HG02885 (cell line): ENCODE measurements around the gene ATG7.
"Not testable (repeated sequence)": the region's sequence is repeated elsewhere in the genome, so short reads cannot be mapped to it uniquely, and the experiment has no call there.

Experiments used
- ATAC-seq: cut with Tn5 transposase; IDR thresholded peaks from one replicate; pipeline ENCODE4 v1.9.1; 2021; ENCODE audit warnings: mild to moderate bottlenecking; ENCODE audit not compliant: unreplicated experiment, poor library complexity

ATG7 gene

DNA sequence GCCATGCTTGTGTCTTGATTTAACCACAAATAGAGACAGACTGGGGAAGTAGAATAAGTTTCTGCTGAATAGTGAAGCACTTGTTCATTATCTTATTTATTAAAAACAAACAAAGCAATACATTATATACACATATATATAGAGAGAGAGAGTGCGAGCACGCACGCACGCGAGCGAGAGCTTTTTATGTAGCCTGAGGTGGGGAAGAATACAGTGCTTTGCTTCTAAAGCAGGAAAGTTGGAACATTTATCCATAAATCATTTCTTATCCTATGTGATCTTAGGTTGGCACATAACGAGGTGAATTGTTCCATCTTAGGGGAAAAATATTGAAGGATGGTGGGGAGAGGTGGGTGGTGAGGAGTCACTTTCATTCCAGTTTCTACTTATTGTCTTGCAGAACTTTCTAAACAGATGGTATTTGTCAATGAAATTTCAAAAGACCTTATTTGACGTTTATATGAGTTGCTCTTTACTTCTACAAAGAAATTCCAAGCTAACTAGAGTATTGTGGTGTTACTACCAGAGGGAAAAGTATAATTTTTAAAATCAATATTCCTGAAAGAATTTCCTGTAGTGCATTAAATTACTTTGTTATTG is 110.0 kb downstream of the ATG7 start:
- ATAC-seq, result no peak

DNA sequence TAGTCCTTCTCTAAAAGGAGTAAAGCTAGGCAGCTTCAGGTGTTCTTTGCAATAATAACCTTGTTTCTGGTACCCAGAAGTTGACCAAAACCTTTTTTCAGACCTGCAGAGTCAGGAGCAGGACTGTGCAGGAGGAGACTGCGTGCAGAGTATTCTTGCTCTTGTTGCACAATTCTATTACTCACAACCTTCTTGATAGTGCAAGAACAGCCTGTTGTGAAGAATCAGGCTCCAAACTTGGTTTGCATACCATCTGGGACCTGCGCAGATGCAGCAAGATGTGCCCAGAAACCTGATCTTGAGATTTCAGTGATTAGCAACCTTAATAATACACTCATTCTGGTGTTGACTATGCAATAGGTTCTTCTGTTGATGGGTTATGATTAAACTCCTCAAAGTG is 111.9 kb downstream of the ATG7 start:
- ATAC-seq, result no peak

DNA sequence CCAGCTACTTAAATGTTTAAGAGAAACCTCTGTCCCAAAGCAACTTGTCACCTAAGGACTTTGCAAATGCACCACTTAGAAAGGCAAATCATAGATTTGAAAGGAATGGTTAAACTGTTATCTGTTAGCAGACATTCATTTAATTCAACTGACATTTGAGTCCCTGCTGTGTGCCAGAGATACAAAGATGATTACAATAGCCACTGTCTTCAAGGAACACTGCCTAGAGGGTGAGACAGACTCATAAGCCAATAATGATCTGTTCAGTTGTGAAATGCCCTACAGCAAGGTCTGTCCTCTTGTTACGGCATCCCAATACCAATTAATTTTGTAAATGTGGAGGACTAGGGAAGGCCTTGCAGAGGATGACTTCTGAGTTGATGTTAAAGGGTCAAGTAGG is 113.1 kb downstream of the ATG7 start:
- ATAC-seq, result no peak

GRCh38 chr3:11385891-11386290 is 113.7 kb downstream of the ATG7 start:
- no peak for ATAC-seq

GRCh38 chr3:11386465-11387113 is 114.4 kb downstream of the ATG7 start:
- ATAC-seq, result no peak

- ATAC-seq, result no peak
Observed at GRCh38 chr3:11389386-11390268, 117.4 kb downstream of the ATG7 start.

- no peak for ATAC-seq
Observed at GRCh38 chr3:11390411-11391131, 118.4 kb downstream of the ATG7 start.

GRCh38 chr3:11391174-11391879 is 119.1 kb downstream of the ATG7 start:
- ATAC-seq, result no peak

DNA sequence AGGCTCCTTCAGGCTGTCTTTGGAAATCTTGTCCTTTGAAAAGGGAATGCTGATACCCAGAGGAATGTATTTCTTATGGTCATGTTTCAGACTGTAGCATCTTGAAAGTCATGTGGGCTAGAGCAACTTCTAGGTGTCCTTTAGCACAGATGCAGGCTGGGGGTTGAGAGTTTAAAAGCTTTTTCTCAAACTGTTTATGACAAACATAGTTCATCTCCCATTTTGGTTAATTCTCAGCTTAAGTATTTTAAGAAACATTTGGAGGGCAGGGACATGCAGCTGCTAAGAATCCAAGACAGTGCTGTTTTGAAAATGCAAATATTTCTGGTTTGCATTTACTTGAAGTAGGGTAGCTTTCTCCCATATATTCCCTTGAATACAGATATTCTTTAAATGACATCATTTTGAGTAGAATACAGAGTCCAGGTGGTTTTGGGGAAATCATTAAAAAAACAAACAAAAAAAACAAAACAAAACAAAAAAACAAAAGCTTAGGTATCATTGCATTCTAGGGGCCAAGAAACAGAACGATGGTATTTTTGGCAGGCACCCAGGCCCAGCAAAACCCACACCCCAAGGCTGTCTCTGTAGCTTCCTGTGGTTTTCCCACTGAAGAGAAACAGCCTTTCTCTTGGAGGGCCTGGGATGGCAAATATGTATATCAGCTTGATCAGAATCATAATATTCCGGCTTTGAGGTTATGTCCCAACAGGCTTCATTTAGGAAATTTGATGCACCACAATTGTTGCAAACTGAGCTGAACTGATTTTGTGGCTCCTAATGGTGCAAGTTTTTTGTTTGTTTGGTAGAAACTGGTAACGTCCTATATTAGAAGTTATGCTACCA is 120.0 kb downstream of the ATG7 start:
- no peak for ATAC-seq

- ATAC-seq, result no peak
Observed at GRCh38 chr3:11392860-11393114, 120.6 kb downstream of the ATG7 start.

DNA sequence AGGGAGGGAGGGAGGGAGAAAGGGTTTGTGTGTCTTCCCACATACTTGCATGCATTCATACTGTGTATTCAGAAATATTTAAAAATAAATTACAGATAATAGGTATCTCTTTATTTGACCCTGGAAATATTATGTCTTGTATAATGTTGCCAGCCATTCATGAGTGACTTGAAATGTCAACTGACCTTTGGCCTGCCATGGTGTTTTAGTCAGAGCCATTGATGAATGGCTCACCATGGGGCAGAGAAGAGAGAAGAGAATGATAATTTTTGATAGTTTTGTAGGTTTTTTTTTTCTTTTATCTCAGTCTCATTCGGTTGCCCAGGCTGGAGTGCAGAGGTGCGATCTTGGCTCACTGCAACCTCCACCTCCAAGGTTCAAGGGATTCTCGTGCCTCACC is 121.2 kb downstream of the ATG7 start:
- no peak for ATAC-seq

DNA sequence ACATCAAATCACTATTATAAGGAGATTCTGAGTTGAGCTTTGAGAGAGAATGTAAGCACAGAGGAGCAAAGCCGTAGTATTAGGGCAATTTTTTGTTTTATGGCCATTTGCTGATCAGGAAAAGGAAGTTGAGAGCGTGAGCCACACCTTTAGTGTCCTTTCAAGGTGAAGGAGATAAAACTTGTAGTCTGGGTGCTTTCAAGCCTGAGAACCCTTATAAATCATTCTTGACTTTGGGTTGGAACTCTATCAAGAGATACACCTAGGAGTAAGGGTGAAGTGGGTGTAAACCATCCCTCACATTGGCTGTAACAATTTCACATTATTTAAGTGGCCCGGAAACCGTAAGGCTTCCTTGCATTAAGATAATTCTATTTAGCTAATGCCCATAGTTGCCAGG is 122.2 kb downstream of the ATG7 start:
- no peak for ATAC-seq

- ATAC-seq, result no peak
Observed at GRCh38 chr3:11400213-11400612, 128.0 kb downstream of the ATG7 start.

GRCh38 chr3:11401434-11401833 is 129.2 kb downstream of the ATG7 start:
- no peak for ATAC-seq

DNA sequence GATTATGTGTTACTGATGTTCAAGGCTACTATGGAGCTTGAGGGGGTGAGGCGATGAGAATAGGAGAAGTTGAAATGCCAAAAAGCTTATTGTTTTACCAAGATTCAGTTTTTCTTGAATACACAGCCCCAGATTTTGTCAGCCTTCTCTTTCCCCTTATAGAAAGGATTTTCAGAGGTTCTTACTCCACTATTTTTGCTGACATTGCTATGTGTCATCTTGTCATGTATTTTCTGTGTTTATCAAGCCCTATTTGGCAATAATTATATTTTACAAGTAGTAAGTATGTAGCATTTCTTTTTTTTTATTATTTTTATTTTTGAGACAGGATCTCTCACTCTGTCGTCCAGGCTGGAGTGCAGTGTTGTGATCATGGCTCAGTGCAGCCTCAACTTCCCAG is 133.1 kb downstream of the ATG7 start:
- ATAC-seq, result no peak

- no peak for ATAC-seq
Observed at GRCh38 chr3:11407644-11408043, 135.4 kb downstream of the ATG7 start.

- ATAC-seq, result not testable (repeated sequence)
Observed at GRCh38 chr3:11408324-11408859, 136.2 kb downstream of the ATG7 start.

DNA sequence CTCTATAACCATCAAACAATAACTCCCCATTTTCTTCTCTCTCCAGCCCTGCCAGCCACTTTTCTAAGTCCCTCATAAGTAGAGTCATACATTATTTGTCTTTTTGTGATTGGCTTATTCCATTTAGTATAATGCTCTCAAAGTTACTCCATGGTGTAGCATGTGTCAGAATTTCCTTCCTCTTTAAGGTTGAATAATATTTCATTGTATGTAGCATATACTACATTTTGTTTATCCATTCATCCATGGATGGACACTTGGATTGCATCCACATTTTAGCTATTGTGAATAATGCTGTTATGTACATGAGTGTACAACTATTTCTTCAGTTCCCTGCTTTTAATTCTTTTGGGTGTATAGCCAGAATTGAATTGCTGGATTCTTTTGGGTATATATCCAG is 138.4 kb downstream of the ATG7 start:
- ATAC-seq, result no peak

GRCh38 chr3:11411956-11412355 is 139.8 kb downstream of the ATG7 start:
- no peak for ATAC-seq
